IPS-15b (cell line): Measurements from ENCODE around the gene PHTF1.

Source experiments
- H3K27me3 ChIP-seq: one replicate; pipeline ENCODE4 v1.6.1; 2013; ENCODE audit warnings: low read length; ENCODE audit not compliant: control insufficient read depth, insufficient read depth
- H3K36me3 ChIP-seq: one replicate; pipeline ENCODE4 v1.6.1; 2013; ENCODE audit warnings: low read length; ENCODE audit not compliant: control insufficient read depth, insufficient read depth
- H3K4me1 ChIP-seq: one replicate; pipeline ENCODE4 v1.6.1; 2013; ENCODE audit warnings: mild to moderate bottlenecking, low read length; ENCODE audit not compliant: control insufficient read depth, insufficient read depth
- H3K4me3 ChIP-seq: one replicate; pipeline ENCODE4 v1.5.1; 2013; ENCODE audit warnings: low read depth, low read length
- H3K9ac ChIP-seq: one replicate; pipeline ENCODE4 v1.6.1; 2013; ENCODE audit warnings: low read depth, mild to moderate bottlenecking, low read length
- H3K9me3 ChIP-seq: one replicate; pipeline ENCODE4 v1.6.1; 2013; ENCODE audit warnings: mild to moderate bottlenecking, low read length; ENCODE audit not compliant: control insufficient read depth, insufficient read depth

The PHTF1 gene

GRCh38 chr1:113788802-113789201 is 29.5 kb upstream of the PHTF1 start:
- H3K4me1 ChIP-seq, result peaks cover 5% of the 10 kb centered on the region
- H3K9ac ChIP-seq, result no peak overlapping the region
- no peaks in the 10 kb centered on the region for H3K9me3 ChIP-seq
- no peaks in the 10 kb centered on the region for H3K36me3 ChIP-seq
- H3K27me3 ChIP-seq, result no peaks in the 10 kb centered on the region
- no peak overlapping the region for H3K4me3 ChIP-seq

GRCh38 chr1:113787663-113788062 is 28.4 kb upstream of the PHTF1 start:
- no peaks in the 10 kb centered on the region for H3K36me3 ChIP-seq
- H3K4me3 ChIP-seq, result no peak overlapping the region
- H3K9ac ChIP-seq, result no peak overlapping the region
- no peaks in the 10 kb centered on the region for H3K9me3 ChIP-seq
- H3K27me3 ChIP-seq, result no peaks in the 10 kb centered on the region
- peaks cover 10% of the 10 kb centered on the region for H3K4me1 ChIP-seq

GRCh38 chr1:113786069-113786468 is 26.8 kb upstream of the PHTF1 start:
- no peaks in the 10 kb centered on the region for H3K36me3 ChIP-seq
- no peaks in the 10 kb centered on the region for H3K27me3 ChIP-seq
- H3K9me3 ChIP-seq, result no peaks in the 10 kb centered on the region
- H3K9ac ChIP-seq, result no peak overlapping the region
- H3K4me3 ChIP-seq, result no peak overlapping the region
- peaks cover 10% of the 10 kb centered on the region for H3K4me1 ChIP-seq

- no peaks in the 10 kb centered on the region for H3K27me3 ChIP-seq
- no peaks in the 10 kb centered on the region for H3K9me3 ChIP-seq
- H3K4me3 ChIP-seq, result no peak overlapping the region
- H3K4me1 ChIP-seq, result peaks cover 11% of the 10 kb centered on the region
- H3K36me3 ChIP-seq, result no peaks in the 10 kb centered on the region
- H3K9ac ChIP-seq, result no peak overlapping the region
Measured at GRCh38 chr1:113784104-113784779, 25.0 kb upstream of the PHTF1 start.

- Histone ChIP-seq H3K9ac (no peak overlapping the region), H3K9me3 (no peaks in the 10 kb centered on the region), H3K36me3 (no peaks in the 10 kb centered on the region), H3K4me1 (peaks cover 7% of the 10 kb centered on the region), H3K4me3 (no peak overlapping the region), H3K27me3 (no peaks in the 10 kb centered on the region)
Measured at GRCh38 chr1:113783254-113784103, 24.2 kb upstream of the PHTF1 start.

GRCh38 chr1:113782406-113782805 is 23.1 kb upstream of the PHTF1 start:
- no peaks in the 10 kb centered on the region for H3K36me3 ChIP-seq
- H3K27me3 ChIP-seq, result no peaks in the 10 kb centered on the region
- no peak overlapping the region for H3K9ac ChIP-seq
- no peaks in the 10 kb centered on the region for H3K9me3 ChIP-seq
- peaks cover 7% of the 10 kb centered on the region for H3K4me1 ChIP-seq
- no peak overlapping the region for H3K4me3 ChIP-seq

GRCh38 chr1:113780374-113781146 is 21.3 kb upstream of the PHTF1 start:
- H3K9ac ChIP-seq, result no peak overlapping the region
- no peaks in the 10 kb centered on the region for H3K27me3 ChIP-seq
- H3K4me1 ChIP-seq, result peaks cover 7% of the 10 kb centered on the region
- H3K36me3 ChIP-seq, result no peaks in the 10 kb centered on the region
- no peaks in the 10 kb centered on the region for H3K9me3 ChIP-seq
- H3K4me3 ChIP-seq, result no peak overlapping the region

GRCh38 chr1:113779542-113779941 is 20.3 kb upstream of the PHTF1 start:
- no peaks in the 10 kb centered on the region for H3K27me3 ChIP-seq
- no peaks in the 10 kb centered on the region for H3K9me3 ChIP-seq
- peaks cover 7% of the 10 kb centered on the region for H3K4me1 ChIP-seq
- H3K4me3 ChIP-seq, result no peak overlapping the region
- H3K36me3 ChIP-seq, result no peaks in the 10 kb centered on the region
- no peak overlapping the region for H3K9ac ChIP-seq

GRCh38 chr1:113777561-113777960 is 18.3 kb upstream of the PHTF1 start:
- Histone ChIP-seq H3K4me3 (no peak overlapping the region), H3K27me3 (no peaks in the 10 kb centered on the region)

GRCh38 chr1:113770031-113770430 is 10.7 kb upstream of the PHTF1 start:
- Histone ChIP-seq H3K9me3 (no peaks in the 10 kb centered on the region), H3K27me3 (no peaks in the 10 kb centered on the region), H3K4me3 (no peak overlapping the region), H3K4me1 (peaks cover 9% of the 10 kb centered on the region), H3K36me3 (no peaks in the 10 kb centered on the region), H3K9ac (no peak overlapping the region)

More at GRCh38 chr1:113777561-113777960, 18.3 kb upstream of the PHTF1 start:
- Histone ChIP-seq H3K9me3 (no peaks in the 10 kb centered on the region), H3K4me1 (peaks cover 2% of the 10 kb centered on the region), H3K9ac (no peak overlapping the region), H3K36me3 (no peaks in the 10 kb centered on the region)

- Histone ChIP-seq H3K9me3 (no peaks in the 10 kb centered on the region), H3K27me3 (no peaks in the 10 kb centered on the region), H3K9ac (no peak overlapping the region), H3K36me3 (no peaks in the 10 kb centered on the region), H3K4me3 (no peak overlapping the region), H3K4me1 (peaks cover 9% of the 10 kb centered on the region)
Measured at GRCh38 chr1:113769601-113769970, 10.3 kb upstream of the PHTF1 start.
